KBM-7 (cell line): ENCODE data around the gene NEGR1.
A peak's percentile ranks its signal among the peaks of the same experiment; 100 is the strongest.

Source experiments
- DNase-seq: peaks from one replicate; pipeline ENCODE4 v3.0.0-alpha.2; 2015
- in situ Hi-C: fragments of 300-500 bp; cut with MboI; formaldehyde crosslinking; loops from 2 replicates; pipeline ENCODE4 v1.14.3; 2020; ENCODE audit warnings: low sequenced_read_pairs, low pct_unique_long_range_greater_than_20kb, mixed read lengths

Gene NEGR1

GRCh38 chr1:71770121-71770520, 512.2 kb downstream of the NEGR1 start:
- DNase-seq, result no peak
- in situ Hi-C loops, result no loop called here

DNA sequence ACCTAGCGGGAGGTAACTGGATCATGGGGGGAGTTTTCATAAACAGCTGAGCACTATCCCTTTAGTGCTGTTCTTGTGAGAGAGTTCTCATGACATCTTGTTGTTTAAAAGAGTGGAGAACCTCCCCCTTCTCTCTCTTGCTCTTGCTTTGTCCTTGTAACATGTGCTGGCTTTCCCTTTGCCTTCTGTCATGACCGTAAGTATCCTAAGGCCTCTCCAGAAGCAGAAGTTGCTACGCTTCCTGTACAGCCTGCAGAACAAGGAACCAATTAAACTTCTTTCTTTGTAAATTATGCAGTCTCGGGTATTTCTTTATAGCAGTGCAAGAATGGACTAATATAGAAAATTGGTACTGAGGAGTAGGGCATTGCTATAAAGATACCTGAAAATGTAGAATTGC, 515.6 kb downstream of the NEGR1 start:
- DNase-seq, result peak; percentile 85
- in situ Hi-C loops, result no loop called here

GRCh38 chr1:71762514-71763255, 519.7 kb downstream of the NEGR1 start:
- no peak for DNase-seq
- in situ Hi-C loops, result no loop called here

DNA sequence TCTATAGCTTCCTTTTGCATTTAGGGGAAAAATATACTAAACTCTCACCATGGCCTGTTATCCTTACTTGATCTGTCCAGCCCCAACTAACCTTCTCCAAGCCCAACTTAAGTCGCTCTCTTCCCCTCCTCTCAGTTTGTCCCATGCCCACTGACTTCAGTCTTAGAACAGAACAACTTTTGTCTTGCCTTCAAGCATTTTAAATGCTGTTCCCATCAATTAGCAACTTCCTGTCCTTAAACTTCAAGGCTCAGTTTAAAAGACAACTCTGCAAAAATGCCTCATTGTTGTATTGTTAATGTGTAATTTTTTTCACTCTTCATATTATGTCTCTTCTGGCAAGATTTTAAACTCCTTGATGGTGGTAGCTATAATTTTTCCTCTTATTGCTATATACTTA, 526.9 kb downstream of the NEGR1 start:
- in situ Hi-C loops, result no loop called here
- no peak for DNase-seq

DNA sequence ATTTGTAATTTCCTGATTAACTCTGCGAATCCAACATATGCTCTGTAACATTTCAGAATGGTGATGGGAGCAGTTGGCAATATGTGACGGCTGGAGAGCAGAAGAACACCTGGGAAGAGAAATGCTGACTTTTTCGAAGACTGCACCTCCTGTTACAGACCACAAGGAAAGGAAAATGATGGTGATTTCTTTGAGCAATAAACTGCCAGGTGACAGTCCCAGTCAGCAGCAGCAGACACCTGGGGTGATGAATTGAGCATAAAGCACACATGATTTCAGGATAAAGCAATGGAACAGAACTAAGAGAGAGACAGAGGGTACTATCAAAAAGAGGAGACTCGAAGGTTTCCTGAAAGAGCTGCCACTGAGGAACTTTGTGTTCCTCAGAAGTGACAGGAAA, 528.6 kb downstream of the NEGR1 start:
- DNase-seq, result no peak
- in situ Hi-C loops, result no loop called here

DNA sequence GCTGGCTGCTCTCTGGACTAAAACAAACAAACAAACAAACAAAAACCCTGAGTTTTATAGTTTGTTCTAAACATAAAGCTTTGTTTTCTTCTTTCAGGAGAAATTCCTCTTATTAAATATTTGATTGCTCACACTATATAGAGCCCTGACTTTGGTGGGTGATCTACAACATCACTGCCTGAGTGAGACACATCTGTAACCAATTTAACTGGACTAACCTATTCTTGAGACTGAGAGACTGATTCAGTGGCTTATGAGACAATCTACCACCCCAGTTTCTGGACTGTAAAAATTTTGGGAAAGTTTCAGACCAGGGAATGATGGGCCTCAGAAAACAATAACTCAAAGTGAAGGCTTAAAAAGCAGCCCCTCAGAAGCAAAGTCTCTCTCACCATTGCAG, 537.0 kb downstream of the NEGR1 start:
- in situ Hi-C loops, result no loop called here
- DNase-seq, result no peak

DNA sequence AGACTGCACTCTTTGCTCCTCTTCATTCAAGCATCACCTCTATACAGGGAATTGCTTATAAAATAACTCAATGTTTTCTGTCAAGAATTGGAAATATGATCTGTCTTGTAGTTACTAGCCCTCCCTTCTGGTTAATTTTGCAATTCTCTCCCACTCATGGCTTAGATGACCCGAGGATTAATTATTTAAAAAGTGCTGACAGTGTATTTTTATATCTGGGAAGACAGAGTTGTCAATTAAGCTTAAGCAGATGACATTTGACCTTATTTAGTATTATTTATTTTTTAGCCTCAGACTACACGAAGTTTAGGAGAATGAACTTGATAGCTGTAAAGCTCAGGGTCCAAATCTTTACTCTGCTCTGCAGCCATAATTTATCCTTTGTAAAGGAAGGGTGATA, 538.5 kb downstream of the NEGR1 start:
- in situ Hi-C loops, result no loop called here
- DNase-seq, result no peak

- in situ Hi-C loops, result no loop called here
- DNase-seq, result no peak
Measured at GRCh38 chr1:71738910-71739309, 543.4 kb downstream of the NEGR1 start.

- DNase-seq, result no peak
- in situ Hi-C loops, result no loop called here
Measured at GRCh38 chr1:71738256-71738655, 544.1 kb downstream of the NEGR1 start.

DNA sequence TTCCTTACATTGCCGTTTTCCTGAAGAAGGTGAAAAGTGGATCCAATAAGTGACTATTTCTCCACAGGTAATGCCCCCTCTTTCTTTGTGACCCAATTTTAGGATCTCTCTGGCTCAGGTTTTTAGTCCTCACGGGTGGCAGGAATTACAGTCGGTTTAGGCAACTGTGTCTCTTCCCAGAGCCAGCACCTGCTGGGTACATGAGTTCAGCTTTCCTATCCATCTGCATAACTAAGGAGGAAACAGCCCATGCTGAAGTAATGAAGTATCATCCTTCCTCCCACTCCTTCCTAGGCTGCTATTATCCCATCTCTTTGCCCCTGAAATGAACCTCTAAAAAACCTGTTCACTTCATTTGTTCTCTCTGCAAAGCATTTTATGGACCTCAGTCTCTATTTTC, 544.6 kb downstream of the NEGR1 start:
- in situ Hi-C loops, result no loop called here
- no peak for DNase-seq

DNA sequence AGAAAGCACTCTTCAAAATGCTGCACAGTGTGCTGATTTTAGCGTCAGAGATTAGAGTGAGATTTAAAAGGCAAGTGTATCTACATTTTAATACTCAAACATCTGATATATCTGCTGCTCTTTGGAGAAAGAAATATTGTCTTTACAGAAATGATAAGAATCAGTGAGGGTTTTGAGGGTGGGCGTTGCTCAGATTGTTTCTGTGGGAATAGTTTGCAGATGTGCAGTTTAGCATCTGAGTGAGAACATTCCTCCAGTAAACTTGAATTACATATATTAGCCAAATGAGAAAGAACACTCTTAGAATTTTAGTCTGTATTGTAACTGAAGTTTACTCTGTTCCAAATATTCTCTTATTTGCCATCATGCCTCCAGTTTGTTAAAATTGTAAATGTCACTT, 549.2 kb downstream of the NEGR1 start:
- in situ Hi-C loops, result no loop called here
- DNase-seq, result no peak

- DNase-seq, result no peak
- in situ Hi-C loops, result no loop called here
Measured at GRCh38 chr1:71721532-71721931, 560.8 kb downstream of the NEGR1 start.

DNA sequence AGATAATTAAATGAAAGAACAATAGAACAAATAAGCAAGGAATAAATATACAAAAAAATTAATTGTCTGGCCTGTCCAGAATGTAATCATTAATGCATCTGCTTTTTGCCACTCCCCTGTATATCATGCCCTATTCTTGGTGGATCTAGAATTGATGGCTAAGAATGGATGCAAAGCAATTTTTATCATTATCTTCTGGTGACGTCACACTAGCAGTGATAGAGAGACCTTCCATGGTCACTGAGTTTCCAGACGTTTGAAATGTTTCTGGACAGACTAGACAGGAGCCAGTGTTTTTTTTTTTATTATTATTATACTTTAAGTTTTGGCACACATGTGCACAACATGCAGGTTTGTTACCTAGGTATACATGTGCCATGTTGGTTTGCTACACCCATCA, 563.0 kb downstream of the NEGR1 start:
- in situ Hi-C loops, result no loop called here

DNA sequence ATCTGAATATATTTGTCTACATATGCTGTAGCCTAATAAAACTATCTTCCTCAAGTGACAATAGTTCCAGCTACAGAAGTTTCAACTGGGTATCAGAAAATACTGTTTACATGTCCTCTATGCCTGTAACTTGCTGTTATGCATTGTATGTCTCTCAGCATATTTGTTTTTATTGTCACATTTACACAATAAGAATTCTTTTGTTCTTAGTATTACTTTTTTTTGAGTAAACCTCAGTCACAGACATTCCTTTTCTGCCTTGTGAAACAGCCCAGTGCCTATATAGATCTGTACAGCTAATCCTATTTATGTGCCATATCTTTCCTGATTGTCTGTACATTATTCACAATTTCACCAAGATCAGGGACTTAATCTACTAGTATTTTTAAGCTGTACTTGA, 565.2 kb downstream of the NEGR1 start:
- DNase-seq, result no peak
- in situ Hi-C loops, result no loop called here

More for the DNA sequence above, 563.0 kb downstream of the NEGR1 start:
- no peak for DNase-seq

DNA sequence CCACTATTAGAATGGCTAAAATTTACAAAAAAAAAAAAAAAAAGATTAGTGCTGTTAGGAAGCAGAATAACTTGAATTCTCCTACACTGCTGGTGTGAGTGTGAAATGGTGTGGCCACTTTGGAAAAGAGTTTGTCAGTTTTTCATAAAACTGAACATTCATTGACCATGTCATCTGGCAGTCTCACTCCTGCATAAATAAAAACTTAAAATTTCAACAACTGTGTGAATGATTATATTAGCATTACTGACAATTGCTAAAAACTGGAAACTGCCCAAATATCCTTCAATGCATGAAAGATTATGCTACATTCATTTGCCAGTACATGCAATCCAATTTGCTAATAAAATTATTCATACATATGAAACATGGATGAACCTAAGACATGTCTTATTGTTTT, 570.9 kb downstream of the NEGR1 start:
- no peak for DNase-seq
- in situ Hi-C loops, result no loop called here

DNA sequence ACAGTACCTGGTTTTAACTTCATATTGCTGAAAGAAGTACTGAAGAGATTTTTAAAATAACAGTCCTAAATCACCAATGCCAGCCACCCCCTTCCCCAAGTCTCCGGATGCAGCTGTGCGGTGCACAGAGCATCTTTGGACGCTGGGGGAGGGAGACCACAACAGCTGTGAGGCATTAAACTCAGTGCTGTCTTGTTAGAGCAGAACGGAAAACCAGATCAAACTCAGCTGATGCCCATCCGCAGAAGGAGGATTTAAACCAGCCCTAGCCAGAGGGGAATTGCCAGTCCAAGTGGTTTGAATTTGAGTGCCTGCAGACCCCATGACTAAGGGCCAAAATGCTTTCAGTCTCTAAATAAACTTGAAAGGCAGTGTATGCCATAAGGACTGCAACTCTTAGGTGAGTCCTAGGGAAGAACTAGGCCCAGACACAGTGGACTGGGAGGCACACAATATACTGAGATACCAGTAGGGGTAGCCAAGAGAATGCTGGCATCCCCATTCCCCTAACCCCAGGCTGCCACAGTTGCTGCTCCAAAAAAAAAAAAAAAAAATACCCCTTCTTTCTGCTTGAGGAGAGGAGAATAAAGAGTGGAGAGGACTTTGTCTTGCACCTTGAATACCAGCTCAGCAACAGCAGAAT, 576.2 kb downstream of the NEGR1 start:
- DNase-seq, result peak; percentile 60
- in situ Hi-C loops, result no loop called here

- in situ Hi-C loops, result no loop called here
- peak; percentile 59 for DNase-seq
Measured at GRCh38 chr1:71698186-71698585, 584.2 kb downstream of the NEGR1 start.

DNA sequence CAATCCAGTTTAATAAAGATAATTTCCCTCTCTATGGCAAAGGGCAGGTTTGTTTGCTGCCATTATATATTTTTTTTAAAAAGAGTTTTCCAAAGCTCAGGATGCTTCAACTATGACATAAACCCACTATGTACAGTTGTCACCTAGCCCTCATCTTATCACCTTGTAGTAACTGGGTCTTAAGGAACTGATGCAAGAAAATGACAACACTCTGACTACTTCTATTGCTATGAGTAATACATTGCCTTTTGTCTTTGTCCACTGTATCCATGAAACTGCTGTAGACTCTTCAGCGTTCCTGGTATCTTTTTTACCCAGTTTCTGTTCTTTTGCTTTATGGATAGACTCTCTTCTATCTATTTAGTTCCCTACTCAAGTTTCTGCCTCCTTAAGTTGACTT, 586.5 kb downstream of the NEGR1 start:
- no peak for DNase-seq
- in situ Hi-C loops, result no loop called here

- in situ Hi-C loops, result no loop called here
- DNase-seq, result no peak
Measured at GRCh38 chr1:71695084-71695483, 587.3 kb downstream of the NEGR1 start.

GRCh38 chr1:71693581-71693980, 588.8 kb downstream of the NEGR1 start:
- no peak for DNase-seq
- in situ Hi-C loops, result no loop called here

DNA sequence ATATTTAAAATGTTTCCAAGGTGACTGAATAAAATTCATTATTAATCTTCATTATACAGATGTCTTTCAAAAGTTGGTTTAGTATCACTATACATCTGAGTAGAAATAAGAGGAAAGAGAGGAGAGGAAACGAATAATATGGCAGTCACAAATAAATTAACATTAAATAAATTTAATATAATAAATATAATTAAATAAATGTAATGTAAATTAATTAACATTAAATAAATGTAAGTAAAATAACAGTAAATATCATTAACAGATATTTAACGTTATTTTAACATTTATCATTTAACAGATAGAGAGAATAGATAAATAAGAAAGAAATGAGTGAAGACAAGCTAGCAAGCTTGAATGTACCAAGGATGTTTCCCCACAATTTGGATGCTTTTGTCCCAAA, 592.7 kb downstream of the NEGR1 start:
- in situ Hi-C loops, result no loop called here
- no peak for DNase-seq
